A549 (cell line): ENCODE results near the gene TSKU.

Experiments
- CHD2 ChIP-seq: fragments of 150-350 bp; IDR thresholded peaks from 2 replicates; pipeline ENCODE4 v1.6.1; 2014; ENCODE audit warnings: low read length; ENCODE audit not compliant: partially characterized antibody
- JUN ChIP-seq, 2 experiments: fragments of >200 bp; sonication (Bioruptor Twin); formaldehyde crosslinking; IDR thresholded peaks; 2 replicates in 1 of 2; 3 replicates in 1 of 2; pipeline ENCODE4 v1.6.1; 2016 to 2017
- JUNB ChIP-seq: fragments of >200 bp; sonication (Bioruptor Twin); formaldehyde crosslinking; IDR thresholded peaks from 2 replicates; pipeline ENCODE4 v1.6.1; 2016
- MAZ ChIP-seq: fragments of 150-350 bp; IDR thresholded peaks from 2 replicates; pipeline ENCODE4 v1.6.1; 2014; ENCODE audit warnings: antibody characterized with exemption, low read depth, low read length, borderline replicate concordance
- NFE2L2 ChIP-seq: fragments of 150-350 bp; conservative IDR thresholded peaks from 2 replicates; pipeline ENCODE4 v1.6.1; 2014; ENCODE audit warnings: low read length
- POLR2A ChIP-seq: IDR thresholded peaks from 2 replicates; pipeline ENCODE4 v1.6.1; 2012; ENCODE audit warnings: mild to moderate bottlenecking, low read length
- RAD21 ChIP-seq, 2 experiments: fragments of >200 bp in 1 of 2; sonication (Bioruptor Twin) in 1 of 2; formaldehyde crosslinking in 1 of 2; IDR thresholded peaks in 1 of 2; conservative IDR thresholded peaks in 1 of 2; 2 replicates in 1 of 2; 3 replicates in 1 of 2; pipeline ENCODE4 v1.6.1; 2012 to 2018; ENCODE audit warnings: inconsistent platforms in 1 of 2
- TFCP2L1 ChIP-seq: fragments of 250-450 bp; sonication (Bioruptor Pico); IDR thresholded peaks from 2 replicates; pipeline ENCODE4 v1.5.0; 2021; ENCODE audit warnings: mild to moderate bottlenecking
- ZC3H11A ChIP-seq: fragments of 450-650 bp; IDR thresholded peaks from 2 replicates; pipeline ENCODE4 v1.6.1; 2014; ENCODE audit warnings: antibody characterized with exemption, mild to moderate bottlenecking
- TF ChIP-seq, protein P1 (sequence below): fragments of >200 bp; sonication (Bioruptor Twin); formaldehyde crosslinking; IDR thresholded peaks from 3 replicates; pipeline ENCODE4 v1.5.1; 2016
- TF ChIP-seq, protein P2 (sequence below): IDR thresholded peaks from 2 replicates; pipeline ENCODE4 v1.6.1; 2012
- TF ChIP-seq, protein P3 (sequence below): fragments of 450-650 bp; IDR thresholded peaks from 2 replicates; pipeline ENCODE4 v1.6.1; 2014; ENCODE audit warnings: antibody characterized with exemption
- TF ChIP-seq, protein P4 (sequence below): fragments of 150-350 bp; IDR thresholded peaks from 2 replicates; pipeline ENCODE4 v1.6.1; 2014; ENCODE audit warnings: low read depth, mild to moderate bottlenecking, low read length

DNA sequence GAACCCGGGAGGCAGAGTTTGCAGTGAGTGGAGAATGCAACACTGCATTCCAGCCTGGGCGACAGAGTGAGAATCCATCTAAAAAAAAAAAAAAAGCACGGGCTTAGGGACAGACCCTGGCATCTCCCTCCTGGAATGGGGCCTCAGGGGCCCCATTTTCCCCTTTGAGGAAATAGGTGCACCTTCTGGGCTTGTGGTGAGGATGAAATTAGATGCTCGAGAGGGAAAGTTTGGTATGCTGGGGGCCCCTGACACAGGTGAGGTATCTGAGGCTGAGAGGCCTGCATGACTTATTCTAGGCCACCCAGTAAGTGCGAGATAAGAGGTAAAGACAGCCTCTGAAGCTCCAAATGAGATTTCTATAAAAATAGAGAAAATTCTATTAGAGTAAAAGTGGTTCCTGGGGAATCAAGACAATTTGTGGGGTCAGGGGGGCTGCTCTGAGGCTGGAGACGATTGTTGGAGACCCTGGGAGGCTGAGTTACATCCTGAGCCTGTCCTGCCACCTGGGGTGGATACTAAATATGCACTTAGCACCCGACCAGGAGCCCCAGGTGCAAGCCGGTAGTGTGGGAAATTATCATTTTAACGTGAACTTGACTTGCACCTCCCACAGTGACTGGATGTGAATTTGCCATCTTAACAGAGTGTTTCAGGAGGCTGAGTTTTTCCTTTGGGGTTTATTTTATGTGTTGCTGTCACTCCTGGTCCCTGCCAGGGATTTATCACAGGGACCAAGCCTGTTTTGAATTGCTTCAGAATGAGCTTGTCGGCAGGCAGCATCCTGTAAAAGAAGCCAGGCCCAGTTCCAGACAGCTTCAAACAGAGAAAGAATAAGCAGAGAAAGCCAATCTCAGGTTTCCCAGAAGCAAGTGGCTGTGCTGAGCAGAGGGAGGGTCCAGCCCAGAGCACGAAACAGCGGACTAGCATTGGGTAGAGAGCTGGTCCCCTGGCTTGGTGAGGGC lies 48.4 kb upstream of the TSKU start:
- TF ChIP-seq MAZ (no peak), POLR2A (no peak), CHD2 (no peak), TFCP2L1 (CRISPR knock-in tag) (no peak), JUN (IDR thresholded peaks at IDR 0.05) (no peak), JUNB (no peak), NFE2L2 (no peak), ZC3H11A (no peak), RAD21 (conservative IDR thresholded peaks at IDR 0.05 in 1 of 2, IDR thresholded peaks at IDR 0.05 in 1 of 2) (no peak)
- TF ChIP-seq, protein P1, sequence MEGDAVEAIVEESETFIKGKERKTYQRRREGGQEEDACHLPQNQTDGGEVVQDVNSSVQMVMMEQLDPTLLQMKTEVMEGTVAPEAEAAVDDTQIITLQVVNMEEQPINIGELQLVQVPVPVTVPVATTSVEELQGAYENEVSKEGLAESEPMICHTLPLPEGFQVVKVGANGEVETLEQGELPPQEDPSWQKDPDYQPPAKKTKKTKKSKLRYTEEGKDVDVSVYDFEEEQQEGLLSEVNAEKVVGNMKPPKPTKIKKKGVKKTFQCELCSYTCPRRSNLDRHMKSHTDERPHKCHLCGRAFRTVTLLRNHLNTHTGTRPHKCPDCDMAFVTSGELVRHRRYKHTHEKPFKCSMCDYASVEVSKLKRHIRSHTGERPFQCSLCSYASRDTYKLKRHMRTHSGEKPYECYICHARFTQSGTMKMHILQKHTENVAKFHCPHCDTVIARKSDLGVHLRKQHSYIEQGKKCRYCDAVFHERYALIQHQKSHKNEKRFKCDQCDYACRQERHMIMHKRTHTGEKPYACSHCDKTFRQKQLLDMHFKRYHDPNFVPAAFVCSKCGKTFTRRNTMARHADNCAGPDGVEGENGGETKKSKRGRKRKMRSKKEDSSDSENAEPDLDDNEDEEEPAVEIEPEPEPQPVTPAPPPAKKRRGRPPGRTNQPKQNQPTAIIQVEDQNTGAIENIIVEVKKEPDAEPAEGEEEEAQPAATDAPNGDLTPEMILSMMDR: no peak
- TF ChIP-seq, protein P2, sequence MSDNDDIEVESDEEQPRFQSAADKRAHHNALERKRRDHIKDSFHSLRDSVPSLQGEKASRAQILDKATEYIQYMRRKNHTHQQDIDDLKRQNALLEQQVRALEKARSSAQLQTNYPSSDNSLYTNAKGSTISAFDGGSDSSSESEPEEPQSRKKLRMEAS: no peak
- TF ChIP-seq, protein P3, sequence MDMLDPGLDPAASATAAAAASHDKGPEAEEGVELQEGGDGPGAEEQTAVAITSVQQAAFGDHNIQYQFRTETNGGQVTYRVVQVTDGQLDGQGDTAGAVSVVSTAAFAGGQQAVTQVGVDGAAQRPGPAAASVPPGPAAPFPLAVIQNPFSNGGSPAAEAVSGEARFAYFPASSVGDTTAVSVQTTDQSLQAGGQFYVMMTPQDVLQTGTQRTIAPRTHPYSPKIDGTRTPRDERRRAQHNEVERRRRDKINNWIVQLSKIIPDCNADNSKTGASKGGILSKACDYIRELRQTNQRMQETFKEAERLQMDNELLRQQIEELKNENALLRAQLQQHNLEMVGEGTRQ: no peak
- TF ChIP-seq, protein P4, sequence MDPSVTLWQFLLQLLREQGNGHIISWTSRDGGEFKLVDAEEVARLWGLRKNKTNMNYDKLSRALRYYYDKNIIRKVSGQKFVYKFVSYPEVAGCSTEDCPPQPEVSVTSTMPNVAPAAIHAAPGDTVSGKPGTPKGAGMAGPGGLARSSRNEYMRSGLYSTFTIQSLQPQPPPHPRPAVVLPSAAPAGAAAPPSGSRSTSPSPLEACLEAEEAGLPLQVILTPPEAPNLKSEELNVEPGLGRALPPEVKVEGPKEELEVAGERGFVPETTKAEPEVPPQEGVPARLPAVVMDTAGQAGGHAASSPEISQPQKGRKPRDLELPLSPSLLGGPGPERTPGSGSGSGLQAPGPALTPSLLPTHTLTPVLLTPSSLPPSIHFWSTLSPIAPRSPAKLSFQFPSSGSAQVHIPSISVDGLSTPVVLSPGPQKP: no peak
